IPS-18c (cell line): Measurements from ENCODE around the gene SARS1.

Experiments used
- H3K4me3 ChIP-seq: 2 replicates; pipeline ENCODE4 v1.7.0; 2013; ENCODE audit warnings: low read depth, mild to moderate bottlenecking, low read length, moderate library complexity; ENCODE audit not compliant: insufficient read depth
- H3K9me3 ChIP-seq: one replicate; pipeline ENCODE4 v1.6.1; 2013; ENCODE audit warnings: mild to moderate bottlenecking, low read length, moderate library complexity; ENCODE audit not compliant: control insufficient read depth, insufficient read depth

SARS1 gene

DNA sequence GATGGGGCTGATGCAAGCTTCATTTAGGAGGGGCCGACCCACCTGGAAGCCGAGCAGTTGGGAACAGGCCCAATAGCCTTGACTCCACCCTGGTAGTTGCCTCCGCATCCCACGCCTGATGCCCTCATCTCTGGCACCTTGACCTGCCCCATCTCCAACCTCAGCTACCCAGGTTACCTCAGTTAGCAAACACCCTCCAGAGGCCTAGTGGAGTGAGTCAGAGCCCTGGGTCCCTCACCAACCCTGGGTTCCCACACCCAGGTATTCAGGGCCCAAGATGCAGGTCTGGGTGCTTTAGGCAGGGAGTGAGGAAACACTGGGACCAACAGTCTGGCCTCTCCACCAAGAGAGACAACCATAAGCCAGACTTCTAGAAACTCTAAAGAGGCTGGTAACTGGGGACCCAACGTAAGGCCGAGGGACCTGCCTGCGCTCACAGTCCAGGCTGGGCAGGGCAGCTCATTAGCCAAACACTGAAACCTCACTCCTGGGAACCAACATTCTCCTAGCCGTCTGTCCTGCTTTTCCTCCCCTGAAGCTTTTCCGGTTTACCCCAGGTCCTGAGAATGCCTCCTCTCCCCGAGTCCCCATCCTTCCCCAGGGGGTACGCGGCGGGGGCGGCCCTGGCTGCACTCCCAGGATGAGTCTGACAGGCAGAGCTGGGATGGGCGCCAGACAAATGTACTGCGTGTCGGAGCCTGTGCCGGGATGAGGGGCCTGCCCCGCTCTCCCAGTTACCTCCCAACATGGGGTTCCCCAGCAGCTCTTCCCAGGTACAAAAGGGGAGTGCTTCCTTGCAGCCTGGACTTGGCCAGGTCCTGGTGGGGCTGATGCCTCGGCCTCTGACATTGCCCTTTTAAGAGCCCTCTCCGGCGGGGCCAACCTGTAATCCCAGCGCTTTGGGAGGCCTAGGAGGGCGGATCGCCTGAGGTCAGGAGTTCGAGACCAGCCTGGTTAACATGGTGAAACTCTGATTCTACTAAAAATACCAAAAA is 26.7 kb downstream of the SARS1 start:
- no peaks in the 10 kb centered on the region for H3K9me3 ChIP-seq
- 0 out of 2 replicates have a peak overlapping the region, but pooled peaks have one; percentile 20 for H3K4me3 ChIP-seq

DNA sequence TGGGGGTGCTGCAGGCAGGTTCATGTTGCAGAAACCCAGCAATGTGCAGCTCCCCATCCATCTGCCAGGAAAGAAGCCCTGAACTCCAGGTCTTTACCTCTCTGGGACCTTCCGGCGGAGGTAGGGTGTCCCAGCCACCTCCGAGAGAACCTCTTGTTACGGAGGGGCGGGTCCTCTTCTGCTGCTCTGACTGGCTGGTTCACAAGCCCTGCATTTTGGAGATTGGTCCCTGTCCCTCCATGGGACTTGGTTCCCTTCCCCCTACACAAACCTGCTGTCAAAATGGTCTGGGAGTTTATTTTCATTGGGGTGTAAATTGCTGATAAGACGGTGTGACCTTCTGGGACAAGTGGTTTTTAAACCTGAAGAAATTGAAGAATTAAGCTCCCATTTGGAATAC is 27.6 kb downstream of the SARS1 start:
- Histone ChIP-seq H3K4me3 (no peak overlapping the region), H3K9me3 (no peaks in the 10 kb centered on the region)

DNA sequence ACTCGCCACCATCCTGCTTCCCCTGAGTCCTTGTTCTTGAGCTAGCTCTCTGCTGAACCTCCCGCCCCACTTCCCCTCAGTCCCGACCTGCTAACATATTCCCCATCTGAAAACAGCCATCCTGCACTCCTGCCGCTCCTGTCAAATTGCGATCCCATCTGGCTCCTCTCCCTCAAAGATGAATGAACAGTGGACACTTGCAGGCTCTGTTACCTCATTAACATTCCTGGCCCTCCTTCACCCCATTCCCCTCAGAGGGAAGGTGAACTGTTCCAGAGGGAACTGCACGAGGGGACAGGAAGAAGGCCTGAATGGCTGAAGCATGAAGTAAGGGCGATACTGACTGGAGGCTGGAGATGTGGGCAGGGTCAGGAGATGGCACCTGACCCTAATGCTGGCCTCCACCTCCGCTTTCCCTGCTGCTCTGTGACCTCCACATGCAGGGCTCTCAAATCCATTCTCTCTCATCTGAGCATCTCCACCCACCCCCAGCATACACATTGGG is 28.2 kb downstream of the SARS1 start:
- no peaks in the 10 kb centered on the region for H3K9me3 ChIP-seq
- H3K4me3 ChIP-seq = no peak overlapping the region

DNA sequence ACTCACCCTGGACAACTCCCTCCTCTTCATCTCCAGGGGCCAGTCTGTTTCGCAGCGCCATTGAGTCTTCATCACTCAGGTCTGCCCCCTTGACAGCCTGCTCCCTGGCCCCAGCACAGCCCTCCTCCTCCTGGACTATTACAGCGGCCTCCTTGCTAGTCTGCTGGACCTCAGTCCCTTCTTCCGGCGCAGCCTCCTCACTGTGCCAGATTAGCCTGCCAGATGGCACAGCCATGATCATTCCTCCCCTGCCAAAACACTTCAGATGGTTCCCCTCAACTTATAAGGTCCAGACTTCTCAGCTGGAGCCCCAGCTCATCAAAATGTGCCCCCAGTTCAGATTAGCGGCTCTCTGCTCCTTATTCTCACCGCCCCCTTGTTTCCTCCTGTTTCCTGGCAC is 28.7 kb downstream of the SARS1 start:
- Histone ChIP-seq H3K9me3 (no peaks in the 10 kb centered on the region), H3K4me3 (no peak overlapping the region)

- H3K9me3 ChIP-seq = no peaks in the 10 kb centered on the region
- no peak overlapping the region for H3K4me3 ChIP-seq
Observed at GRCh38 chr1:109243221-109243620, 29.5 kb downstream of the SARS1 start.

DNA sequence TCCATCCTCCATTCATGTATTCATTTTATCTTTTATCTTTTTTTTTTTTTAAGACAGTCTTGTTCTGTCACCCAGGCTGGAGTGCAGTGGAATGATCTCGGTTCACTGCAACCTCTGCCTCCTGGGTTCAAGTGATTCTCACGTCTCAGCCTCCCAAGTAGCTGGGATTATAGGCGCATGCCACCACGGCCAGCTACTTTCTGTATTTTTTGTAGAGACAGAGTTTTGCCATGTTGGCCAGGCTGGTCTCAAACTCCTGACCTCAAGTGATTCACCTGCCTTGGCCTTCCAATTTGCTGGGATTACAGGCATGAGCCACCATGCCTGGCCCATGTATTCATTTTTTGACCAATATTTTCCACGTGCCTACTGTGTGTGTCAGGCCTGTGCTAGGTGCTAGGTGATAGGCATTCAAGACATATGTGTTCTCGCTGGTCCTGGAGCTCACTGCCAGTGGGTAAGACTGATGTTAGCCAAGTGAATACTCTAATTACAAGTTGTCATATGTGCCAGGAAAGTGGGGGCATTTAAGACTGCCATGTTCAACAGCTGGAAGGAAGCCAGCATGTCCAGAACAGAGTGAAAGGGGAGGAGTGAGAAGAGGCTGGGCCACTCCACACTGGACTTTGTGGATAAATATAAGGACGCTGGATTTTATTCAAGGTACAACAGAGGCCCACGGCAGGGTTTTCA is 30.3 kb downstream of the SARS1 start:
- Histone ChIP-seq H3K4me3 (no peak overlapping the region), H3K9me3 (no peaks in the 10 kb centered on the region)

DNA sequence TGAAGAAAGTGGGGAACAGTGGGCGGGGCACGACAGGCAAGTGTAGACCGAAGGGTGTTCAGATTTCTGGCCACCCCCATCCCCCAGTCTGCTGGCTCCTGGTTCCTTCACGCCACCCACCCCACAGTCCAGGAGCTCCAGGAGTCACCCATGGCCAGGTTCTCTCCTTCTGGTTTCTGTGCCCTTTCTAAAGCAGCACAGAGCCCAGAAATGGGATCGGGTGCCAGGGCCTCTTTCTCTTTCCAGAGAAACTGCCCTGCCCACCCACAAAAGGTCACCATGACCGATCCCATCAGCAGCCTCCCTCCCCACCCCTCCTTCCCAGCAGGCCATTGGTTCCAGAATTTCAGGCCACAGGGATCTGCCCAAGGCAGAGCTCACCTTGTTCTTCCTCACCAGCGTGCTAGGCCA is 32.4 kb downstream of the SARS1 start:
- H3K4me3 ChIP-seq = no peak overlapping the region

DNA sequence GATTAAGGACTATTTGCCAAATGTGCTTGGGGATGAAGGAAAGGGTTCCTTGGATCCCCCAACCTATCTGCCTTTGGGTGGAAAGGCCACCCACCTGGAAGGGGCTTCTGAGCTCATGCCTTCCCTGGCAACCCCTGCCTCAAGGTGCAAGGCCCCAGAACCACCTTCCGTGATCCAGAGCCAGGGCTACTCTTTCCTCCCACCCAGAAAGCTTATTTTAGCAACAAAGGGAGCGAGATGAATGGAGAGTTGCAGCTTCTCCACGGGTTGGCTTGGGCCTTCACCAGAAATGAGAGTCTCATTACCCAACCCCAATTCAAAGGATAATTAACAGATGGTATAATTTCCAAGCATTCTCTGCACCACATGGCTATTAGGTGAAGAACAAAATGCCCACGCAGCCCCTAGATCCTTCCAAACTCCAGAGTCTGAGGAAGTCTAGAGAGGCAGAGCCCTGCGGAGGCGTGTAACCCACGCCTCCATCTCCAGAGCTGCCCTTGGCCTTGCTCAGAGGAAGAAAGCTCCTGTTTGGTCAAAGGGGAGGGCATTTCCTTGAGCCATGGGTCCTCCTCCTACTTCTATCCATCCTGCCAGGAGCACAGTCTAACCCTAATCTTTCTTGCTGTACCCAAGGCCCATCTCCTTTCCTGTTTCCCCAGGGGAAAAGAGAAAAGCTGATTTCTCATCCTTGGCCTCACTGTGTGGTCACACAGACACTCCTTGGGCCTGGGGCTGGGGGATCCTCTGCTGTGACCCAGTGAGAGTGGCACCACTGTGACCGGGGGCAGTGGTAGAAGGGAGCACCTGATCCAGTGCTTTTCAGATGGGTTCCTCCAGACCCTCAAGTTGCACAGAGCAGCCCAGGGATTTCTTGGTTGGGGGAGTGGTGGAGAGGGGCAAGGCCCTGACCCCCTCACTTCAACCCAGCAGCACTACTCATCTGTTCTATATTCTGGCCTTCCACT is 34.0 kb downstream of the SARS1 start:
- Histone ChIP-seq H3K4me3 (no peak overlapping the region), H3K9me3 (peaks cover 7% of the 10 kb centered on the region)

More for the DNA sequence above, 32.4 kb downstream of the SARS1 start:
- peaks cover 5% of the 10 kb centered on the region for H3K9me3 ChIP-seq

DNA sequence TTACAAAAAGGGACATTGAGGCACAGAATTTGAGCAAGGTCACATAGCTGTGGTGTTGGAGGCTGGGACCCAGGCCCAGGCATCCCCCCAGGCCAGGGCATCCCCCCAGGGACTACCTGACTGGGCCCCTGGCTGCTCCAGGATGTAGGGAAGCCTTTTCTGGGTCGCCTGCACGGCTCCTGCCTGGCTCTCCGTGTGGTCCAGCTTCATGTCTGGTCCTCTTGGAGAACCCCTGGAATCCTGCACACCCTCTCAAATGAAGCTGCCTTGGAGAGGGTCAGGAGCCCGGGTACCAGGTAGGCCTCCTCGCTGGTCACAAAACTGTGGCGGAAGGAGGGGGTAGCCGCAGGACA is 34.7 kb downstream of the SARS1 start:
- peaks cover 7% of the 10 kb centered on the region for H3K9me3 ChIP-seq
- H3K4me3 ChIP-seq = no peak overlapping the region; the same call in none of the 2 replicates

DNA sequence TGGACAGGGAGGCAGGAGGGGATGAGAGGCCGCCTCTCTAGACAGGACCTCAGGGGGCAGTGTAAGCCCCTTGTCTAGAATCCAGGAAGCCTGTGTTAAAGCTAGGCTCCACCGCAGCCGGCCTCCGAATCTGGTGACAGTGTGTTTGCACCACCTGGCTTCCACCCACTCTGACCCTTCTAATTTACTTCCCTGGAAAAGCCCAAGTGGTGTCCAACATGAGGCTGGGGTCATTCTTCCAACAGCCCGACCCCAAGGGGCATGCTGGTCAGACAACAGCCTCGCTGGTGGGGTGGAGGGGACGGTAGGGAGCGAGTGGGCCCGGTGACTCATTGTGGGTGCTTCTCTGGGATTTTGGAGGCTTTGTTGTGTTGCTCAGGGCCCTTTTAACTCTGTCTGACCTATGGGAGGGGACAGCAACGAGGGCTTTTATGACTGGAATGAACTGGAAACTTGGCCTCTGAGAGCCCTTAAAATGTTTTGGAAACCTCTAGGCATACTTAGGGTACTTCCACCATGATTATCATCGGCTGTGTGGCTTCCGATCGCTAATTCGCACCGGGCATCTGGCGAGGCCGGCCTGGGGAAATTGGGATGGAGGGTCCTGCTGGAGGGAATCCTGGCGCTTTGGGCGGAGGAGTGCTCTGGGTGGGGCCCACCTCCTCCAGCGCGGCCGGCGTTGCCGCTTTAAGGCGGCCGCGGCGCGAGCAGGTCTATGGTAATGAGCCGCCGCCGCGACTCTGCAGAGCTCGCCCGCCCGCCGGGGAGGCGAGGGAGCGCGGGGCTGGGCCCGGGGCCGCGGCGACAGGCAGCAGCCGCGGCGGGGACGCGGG is 35.3 kb downstream of the SARS1 start, which contains the start of gene CELSR2:
TSS of gene CELSR2 (plus strand) at position 743 of the 833 bp plus-strand sequence. CDS start 541 bp downstream, outside the sequence.
- peaks cover 7% of the 10 kb centered on the region for H3K9me3 ChIP-seq
- peak within 1 kb of the TSS; percentile 55 for H3K4me3 ChIP-seq

DNA sequence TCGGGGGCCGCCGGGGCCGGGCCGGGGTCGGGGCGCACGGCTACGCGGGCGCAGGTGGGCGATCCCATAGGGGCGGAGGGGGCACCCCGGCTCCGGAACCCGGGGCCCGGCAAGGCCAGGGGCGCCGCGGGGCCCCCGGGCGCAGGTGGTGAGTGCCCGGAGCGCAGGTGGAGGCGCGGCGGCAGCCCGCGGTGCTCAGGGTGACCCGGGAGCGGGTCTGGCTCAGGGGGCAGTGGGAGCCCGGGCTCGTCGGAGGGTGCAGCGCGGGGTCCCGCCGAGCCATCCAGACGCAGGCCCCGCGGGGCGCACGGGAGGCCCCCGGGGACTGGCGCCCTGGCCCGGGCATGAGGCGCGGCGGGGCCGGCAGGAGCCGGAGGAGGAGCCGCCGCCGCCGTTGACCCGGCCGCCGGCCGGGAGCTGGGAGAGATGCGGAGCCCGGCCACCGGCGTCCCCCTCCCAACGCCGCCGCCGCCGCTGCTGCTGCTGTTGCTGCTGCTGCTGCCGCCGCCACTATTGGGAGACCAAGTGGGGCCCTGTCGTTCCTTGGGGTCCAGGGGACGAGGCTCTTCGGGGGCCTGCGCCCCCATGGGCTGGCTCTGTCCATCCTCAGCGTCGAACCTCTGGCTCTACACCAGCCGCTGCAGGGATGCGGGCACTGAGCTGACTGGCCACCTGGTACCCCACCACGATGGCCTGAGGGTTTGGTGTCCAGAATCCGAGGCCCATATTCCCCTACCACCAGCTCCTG is 36.1 kb downstream of the SARS1 start:
- peaks cover 7% of the 10 kb centered on the region for H3K9me3 ChIP-seq

DNA sequence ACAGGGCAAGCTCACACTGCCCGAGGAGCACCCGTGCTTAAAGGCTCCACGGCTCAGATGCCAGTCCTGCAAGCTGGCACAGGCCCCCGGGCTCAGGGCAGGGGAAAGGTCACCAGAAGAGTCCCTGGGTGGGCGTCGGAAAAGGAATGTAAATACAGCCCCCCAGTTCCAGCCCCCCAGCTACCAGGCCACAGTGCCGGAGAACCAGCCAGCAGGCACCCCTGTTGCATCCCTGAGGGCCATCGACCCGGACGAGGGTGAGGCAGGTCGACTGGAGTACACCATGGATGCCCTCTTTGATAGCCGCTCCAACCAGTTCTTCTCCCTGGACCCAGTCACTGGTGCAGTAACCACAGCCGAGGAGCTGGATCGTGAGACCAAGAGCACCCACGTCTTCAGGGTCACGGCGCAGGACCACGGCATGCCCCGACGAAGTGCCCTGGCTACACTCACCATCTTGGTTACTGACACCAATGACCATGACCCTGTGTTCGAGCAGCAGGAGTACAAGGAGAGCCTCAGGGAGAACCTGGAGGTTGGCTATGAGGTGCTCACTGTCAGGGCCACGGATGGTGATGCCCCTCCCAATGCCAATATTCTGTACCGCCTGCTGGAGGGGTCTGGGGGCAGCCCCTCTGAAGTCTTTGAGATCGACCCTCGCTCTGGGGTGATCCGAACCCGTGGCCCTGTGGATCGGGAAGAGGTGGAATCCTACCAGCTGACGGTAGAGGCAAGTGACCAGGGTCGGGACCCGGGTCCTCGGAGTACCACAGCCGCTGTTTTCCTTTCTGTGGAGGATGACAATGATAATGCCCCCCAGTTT is 36.9 kb downstream of the SARS1 start:
- H3K4me3 ChIP-seq = peak overlapping the region; percentile 55

More for the DNA sequence above, 36.1 kb downstream of the SARS1 start:
- peak overlapping the region; percentile 55 for H3K4me3 ChIP-seq

DNA sequence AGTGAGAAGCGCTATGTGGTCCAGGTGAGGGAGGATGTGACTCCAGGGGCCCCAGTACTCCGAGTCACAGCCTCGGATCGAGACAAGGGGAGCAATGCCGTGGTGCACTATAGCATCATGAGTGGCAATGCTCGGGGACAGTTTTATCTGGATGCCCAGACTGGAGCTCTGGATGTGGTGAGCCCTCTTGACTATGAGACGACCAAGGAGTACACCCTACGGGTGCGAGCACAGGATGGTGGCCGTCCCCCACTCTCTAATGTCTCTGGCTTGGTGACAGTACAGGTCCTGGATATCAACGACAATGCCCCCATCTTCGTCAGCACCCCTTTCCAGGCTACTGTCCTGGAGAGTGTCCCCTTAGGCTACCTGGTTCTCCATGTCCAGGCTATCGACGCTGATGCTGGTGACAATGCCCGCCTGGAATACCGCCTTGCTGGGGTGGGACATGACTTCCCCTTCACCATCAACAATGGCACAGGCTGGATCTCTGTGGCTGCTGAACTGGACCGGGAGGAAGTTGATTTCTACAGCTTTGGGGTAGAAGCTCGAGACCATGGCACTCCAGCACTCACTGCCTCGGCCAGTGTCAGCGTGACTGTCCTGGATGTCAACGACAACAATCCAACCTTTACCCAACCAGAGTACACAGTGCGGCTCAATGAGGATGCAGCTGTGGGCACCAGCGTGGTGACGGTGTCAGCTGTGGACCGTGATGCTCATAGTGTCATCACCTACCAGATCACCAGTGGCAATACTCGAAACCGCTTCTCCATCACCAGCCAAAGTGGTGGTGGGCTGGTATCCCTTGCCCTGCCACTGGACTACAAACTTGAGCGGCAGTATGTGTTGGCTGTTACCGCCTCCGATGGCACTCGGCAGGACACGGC is 37.8 kb downstream of the SARS1 start:
- Histone ChIP-seq H3K9me3 (peaks cover 7% of the 10 kb centered on the region), H3K4me3 (no peak overlapping the region)

More for the DNA sequence above, 36.9 kb downstream of the SARS1 start:
- peaks cover 7% of the 10 kb centered on the region for H3K9me3 ChIP-seq
